Neuron (in vitro differentiated cells): ENCODE results near the gene CLDND1.

Source experiments
- H2AFZ ChIP-seq: one replicate; pipeline ENCODE4 v1.6.1; 2013; ENCODE audit warnings: low read depth, mild to moderate bottlenecking, inconsistent platforms, low read length, moderate library complexity
- H3K27me3 ChIP-seq: one replicate; pipeline ENCODE4 v1.6.1; 2013; ENCODE audit warnings: low read length; ENCODE audit not compliant: insufficient read depth
- H3K36me3 ChIP-seq: one replicate; pipeline ENCODE4 v1.6.1; 2013; ENCODE audit warnings: low read length; ENCODE audit not compliant: insufficient read depth
- H3K4me1 ChIP-seq: one replicate; pipeline ENCODE4 v1.6.1; 2013; ENCODE audit warnings: low read length; ENCODE audit not compliant: insufficient read depth
- H3K4me3 ChIP-seq: 2 replicates; pipeline ENCODE4 v1.5.1; 2013; ENCODE audit warnings: mild to moderate bottlenecking, low read length, moderate library complexity
- H3K9me3 ChIP-seq: one replicate; pipeline ENCODE4 v1.6.1; 2013; ENCODE audit warnings: low read length

CLDND1 gene

DNA sequence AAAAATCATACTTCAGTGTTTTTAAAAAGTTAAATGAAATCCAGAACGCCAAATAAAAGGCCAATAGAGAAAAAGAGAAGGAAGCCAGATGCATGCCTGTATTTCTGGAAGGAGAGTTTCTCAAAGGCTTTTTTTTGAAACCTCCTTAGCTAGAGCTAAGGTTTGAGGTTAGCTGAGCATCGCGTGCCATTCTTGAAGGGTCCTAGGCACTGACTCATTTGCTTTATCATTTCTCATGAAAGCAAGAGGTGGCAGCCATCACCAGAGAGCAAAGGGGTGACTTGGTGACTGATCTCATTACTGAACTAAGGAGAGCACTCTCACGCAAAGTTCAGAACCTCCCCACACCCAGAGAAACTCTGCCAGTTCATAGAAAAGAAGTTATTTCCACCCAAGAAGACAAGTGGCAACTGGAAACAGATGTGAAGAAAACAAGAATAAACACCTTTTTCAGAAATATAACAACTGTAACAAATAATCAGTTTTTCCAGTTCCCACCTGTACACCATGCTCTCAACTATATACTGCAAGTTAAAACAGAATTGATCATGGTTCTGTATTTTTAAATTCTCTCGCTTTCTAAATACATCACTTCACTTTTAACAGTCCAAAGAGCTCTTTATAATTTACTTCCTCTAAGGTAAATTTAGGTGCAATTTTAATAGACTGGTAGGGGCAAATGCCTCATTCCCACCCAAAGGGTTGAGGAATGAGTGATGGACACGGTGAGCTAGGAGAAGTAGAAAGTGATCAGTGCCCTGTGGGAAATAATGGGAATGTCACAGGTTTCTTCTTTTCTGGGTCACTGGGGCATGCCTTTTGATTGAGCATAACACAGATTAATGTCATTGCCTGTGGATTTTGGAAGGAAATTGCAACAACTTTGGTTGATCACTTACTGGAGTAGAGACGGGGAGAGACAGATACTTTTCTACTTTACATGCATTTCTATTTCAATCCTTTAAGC is 33.7 kb upstream of the CLDND1 start:
- Histone ChIP-seq H2AFZ (no peak overlapping the region), H3K27me3 (peaks cover 3% of the 10 kb centered on the region), H3K36me3 (no peaks in the 10 kb centered on the region), H3K4me1 (no peaks in the 10 kb centered on the region), H3K9me3 (no peaks in the 10 kb centered on the region), H3K4me3 (no peak overlapping the region)

DNA sequence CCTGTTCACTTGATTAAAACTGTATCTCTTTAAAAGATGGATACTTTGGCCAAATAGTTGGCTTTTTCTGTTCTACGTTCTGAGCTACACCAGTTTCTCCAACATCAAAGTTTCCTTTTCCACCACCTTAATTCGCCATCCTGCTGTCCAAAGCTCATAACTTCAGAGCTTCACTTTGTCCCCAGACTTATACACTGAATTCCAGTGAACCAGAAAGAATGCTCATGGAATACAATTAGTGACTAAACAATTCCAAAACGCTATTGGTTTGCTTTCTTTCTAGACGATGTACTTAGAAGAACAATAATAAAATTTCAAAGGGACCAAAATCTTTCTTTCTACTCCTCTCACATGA is 32.3 kb upstream of the CLDND1 start:
- H3K4me1 ChIP-seq: no peaks in the 10 kb centered on the region
- no peak overlapping the region for H2AFZ ChIP-seq
- no peaks in the 10 kb centered on the region for H3K9me3 ChIP-seq
- no peak overlapping the region for H3K4me3 ChIP-seq
- H3K27me3 ChIP-seq: peaks cover 3% of the 10 kb centered on the region
- no peaks in the 10 kb centered on the region for H3K36me3 ChIP-seq

DNA sequence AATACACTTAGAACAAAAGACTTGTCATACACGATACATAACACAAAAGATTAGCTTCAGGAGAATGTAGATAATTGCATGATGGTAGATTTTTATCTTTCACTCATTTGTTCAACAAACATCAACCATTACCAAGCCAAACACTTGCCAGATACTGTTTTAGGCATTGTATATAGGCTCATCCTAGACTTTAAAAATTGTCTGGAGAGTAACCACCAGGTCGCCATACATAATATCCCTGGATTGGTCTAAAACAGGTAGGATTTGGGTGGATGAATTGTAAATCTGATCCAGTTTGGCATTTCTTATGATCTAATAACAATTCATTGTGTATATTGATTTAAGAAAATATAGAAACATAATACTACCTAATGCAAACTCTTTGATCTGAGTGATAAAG is 31.9 kb upstream of the CLDND1 start:
- Histone ChIP-seq H3K4me3 (no peak overlapping the region), H3K36me3 (no peaks in the 10 kb centered on the region), H3K27me3 (peaks cover 3% of the 10 kb centered on the region), H2AFZ (no peak overlapping the region), H3K9me3 (no peaks in the 10 kb centered on the region), H3K4me1 (no peaks in the 10 kb centered on the region)

DNA sequence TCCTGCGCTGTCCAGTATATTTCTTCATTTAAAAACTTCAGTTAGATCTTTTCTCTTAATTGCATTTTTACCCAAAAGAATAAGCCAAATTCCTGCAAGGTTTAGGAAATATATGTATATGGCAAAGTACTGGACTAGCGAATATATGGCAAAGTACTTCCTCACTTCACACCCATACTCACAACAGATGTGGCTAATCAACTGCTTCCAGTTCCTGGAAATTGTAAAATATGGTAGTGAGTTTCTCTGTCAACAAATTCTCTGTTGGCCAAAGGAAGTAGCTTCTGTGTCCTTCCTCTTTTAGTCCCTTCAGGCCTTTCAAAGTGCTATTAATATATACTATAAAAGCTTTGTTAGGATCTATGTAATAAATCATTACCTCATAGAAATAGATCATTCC is 31.1 kb upstream of the CLDND1 start:
- peaks cover 3% of the 10 kb centered on the region for H3K27me3 ChIP-seq
- H3K36me3 ChIP-seq: no peaks in the 10 kb centered on the region
- no peak overlapping the region for H2AFZ ChIP-seq
- no peak overlapping the region for H3K4me3 ChIP-seq
- H3K4me1 ChIP-seq: no peaks in the 10 kb centered on the region
- no peaks in the 10 kb centered on the region for H3K9me3 ChIP-seq

DNA sequence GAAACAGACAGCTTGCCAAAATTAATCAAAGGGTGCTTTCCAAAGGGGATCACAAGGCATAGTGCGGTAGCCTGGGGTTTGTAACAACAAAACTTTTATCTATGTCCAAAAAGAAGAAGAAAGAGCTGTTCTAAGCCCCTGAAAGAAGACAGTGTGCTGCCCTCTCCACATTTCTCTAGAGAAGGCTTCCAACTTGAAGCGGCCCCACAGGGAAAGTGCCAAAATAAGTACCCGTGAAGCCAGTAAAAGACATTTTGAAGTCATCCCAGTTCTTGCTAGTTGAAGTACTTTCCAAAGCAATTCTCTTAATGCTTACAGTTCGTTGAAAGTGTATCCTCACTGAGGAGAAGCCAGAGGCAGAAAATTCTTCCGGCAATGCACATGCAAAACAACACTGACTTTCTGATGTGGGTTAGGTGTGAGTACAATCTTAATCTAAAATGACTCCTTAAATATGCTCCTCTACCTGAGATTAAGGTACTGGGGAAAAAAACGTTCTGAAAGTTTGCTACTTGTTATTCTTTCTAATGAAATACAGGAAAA is 30.4 kb upstream of the CLDND1 start:
- Histone ChIP-seq H3K4me3 (no peak overlapping the region), H3K4me1 (no peaks in the 10 kb centered on the region), H3K36me3 (no peaks in the 10 kb centered on the region)

DNA sequence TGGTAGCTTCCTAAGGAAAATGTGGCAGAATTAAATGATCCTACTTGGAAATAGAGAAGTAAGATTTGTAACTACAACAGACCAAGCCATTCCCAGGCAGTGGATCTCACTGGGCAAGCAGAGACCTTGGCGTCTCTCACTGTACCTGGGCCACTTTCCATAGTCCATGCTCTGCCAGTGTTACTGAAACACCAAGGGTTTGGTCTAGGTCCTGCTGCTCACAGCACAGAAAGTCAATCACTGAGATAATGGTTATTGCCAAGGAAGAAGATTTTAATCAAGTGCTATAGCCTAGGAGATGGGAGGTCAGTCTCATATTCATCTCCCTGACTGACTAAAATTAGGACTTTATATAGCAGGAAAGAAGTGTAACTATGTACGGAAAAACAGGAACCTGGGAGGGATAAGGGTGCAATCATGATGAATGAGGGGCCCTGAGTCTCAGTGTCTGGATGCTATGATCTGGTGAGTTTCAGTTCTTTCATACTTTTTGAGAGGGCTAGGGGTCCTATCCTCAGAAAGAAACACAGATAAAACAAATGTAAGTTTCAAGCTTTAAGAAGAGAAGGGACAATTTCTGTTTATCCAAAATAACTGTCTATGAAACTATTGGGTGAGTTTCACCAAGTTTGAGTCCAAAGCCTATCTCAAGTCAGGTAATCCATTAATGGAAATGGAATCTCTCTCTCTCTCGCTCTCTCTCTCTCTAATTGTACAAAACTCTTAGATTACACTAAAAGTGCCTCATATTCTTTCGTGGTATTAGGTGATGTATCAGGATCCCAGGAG is 29.7 kb upstream of the CLDND1 start:
- Histone ChIP-seq H3K4me3 (no peak overlapping the region), H3K9me3 (no peaks in the 10 kb centered on the region), H3K36me3 (no peaks in the 10 kb centered on the region), H3K27me3 (peaks cover 2% of the 10 kb centered on the region), H2AFZ (no peak overlapping the region), H3K4me1 (no peaks in the 10 kb centered on the region)

More for the DNA sequence above, 30.4 kb upstream of the CLDND1 start:
- no peak overlapping the region for H2AFZ ChIP-seq
- no peaks in the 10 kb centered on the region for H3K9me3 ChIP-seq
- peaks cover 3% of the 10 kb centered on the region for H3K27me3 ChIP-seq

DNA sequence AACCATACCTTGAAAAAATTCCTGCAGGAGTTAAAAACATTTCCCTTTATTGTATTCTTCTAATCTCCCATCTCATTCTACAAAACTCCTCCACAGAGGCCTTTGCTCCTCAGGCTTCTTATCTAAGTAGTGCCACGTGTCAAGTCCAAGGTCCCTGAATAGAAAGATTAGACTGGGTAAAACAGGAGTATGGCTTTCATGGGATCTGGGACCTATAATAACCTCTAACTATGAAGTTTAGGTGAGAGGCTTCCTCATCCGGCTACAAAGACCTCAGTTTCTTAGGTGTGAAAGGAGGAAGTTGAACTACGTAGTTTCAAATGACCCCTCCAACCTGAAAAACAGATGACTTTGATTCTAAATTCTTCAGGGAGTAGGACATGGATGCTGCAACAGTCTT is 29.1 kb upstream of the CLDND1 start:
- Histone ChIP-seq H3K9me3 (no peaks in the 10 kb centered on the region), H3K4me3 (no peak overlapping the region), H3K36me3 (no peaks in the 10 kb centered on the region), H3K27me3 (no peaks in the 10 kb centered on the region), H3K4me1 (no peaks in the 10 kb centered on the region), H2AFZ (no peak overlapping the region)

DNA sequence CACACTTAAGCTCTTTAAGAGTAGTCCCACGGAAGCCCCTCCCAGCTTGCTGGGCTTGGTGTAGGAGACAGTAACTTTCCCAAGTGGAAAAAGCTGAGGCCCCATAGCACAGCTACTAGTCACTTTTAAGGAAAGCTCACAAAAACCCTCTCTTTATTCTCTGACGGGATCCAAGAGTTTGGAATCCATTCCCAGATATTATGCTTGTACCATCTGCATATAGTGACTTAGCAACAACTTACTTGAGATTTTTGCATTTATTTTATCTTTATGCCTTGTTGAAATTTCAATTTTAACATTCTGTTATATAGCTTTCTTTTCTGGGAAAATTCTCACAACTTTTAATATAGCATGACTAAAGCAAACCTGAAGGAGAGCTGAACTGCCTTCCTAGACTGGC is 28.5 kb upstream of the CLDND1 start:
- Histone ChIP-seq H3K4me3 (no peak overlapping the region), H3K36me3 (no peaks in the 10 kb centered on the region), H3K4me1 (no peaks in the 10 kb centered on the region), H3K9me3 (no peaks in the 10 kb centered on the region), H3K27me3 (no peaks in the 10 kb centered on the region), H2AFZ (no peak overlapping the region)

DNA sequence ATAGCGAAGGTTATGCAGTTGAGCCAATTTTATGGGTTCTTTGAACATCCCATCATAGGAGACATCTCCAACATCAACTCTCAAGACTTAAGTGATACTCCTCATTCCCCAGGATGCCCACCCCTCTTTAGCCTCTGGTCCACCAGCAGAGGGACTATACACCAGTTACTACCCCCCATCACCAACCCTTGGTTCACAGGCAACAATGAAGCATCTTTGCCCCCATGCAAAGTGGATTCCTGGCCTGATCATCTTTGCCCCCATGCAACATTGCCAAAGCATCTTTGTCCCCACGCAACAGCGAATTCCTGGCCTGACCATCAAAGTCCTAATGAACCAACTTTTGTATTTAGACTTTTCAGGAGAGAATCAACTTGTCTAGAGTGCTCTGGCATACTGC is 28.1 kb upstream of the CLDND1 start:
- Histone ChIP-seq H2AFZ (no peak overlapping the region), H3K4me1 (no peaks in the 10 kb centered on the region), H3K9me3 (no peaks in the 10 kb centered on the region), H3K4me3 (no peak overlapping the region), H3K36me3 (no peaks in the 10 kb centered on the region), H3K27me3 (no peaks in the 10 kb centered on the region)

DNA sequence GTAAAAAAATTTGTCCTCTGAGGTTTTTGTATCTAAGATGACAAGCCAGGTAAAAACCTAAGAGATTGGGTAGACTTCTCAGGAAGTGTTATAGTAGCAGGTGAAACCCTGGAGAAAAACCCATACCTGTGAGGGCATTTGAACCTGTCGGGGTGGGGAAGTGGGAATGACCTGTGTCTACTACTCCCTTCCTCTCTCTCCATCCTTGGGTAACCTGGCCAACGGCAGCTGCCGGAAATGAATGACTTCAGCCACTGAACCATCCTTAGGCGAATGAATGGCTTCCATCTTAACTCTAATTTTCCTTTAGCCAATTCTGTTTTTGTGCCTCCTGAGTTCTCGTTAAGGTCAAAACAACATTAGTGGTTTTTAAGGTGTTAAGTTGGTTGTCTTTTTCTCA is 25.8 kb upstream of the CLDND1 start:
- Histone ChIP-seq H3K4me1 (no peaks in the 10 kb centered on the region), H3K36me3 (no peaks in the 10 kb centered on the region), H3K4me3 (no peak overlapping the region)

DNA sequence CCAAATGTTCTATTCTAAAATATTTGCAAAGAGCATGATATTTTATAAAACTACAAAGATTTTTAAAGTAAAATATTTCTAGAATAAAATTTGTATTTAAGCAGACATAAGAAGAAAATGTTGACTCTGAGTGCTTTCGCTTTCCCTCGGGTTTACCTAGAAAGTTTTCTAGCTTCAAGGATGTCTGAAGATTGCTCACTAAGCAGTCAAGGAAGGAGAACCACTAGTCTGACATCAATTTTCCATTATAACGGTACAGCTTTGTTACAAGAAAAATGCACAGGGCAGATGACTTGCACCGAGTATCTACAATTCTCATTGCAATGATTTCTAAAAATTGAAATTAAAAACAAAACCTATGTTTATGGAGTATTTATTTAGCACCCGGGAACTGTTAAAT is 23.2 kb upstream of the CLDND1 start:
- Histone ChIP-seq H2AFZ (no peak overlapping the region), H3K4me3 (no peak overlapping the region), H3K4me1 (no peaks in the 10 kb centered on the region), H3K36me3 (no peaks in the 10 kb centered on the region), H3K9me3 (no peaks in the 10 kb centered on the region), H3K27me3 (no peaks in the 10 kb centered on the region)

More for the DNA sequence above, 25.8 kb upstream of the CLDND1 start:
- Histone ChIP-seq H3K9me3 (no peaks in the 10 kb centered on the region), H3K27me3 (no peaks in the 10 kb centered on the region), H2AFZ (no peak overlapping the region)

DNA sequence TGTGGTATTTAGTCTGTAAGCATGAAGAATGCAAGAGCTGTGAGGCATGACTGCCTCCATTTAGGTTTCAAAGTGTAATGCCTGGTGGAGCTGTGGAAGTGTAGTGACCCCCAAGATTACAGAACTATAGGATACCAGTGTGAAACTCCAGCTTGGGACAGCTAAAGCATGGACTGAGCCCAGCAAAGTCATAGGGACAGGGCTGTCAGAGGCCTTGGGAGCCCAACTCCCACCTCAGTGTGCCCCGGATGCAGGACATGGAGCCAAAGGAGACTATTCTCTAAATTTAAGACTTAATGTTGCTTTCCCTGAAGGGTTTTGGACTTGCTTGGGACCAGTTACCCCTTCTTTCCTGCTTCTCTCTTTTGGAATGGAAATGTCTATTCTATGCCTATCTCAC is 19.9 kb upstream of the CLDND1 start:
- Histone ChIP-seq H3K4me1 (no peaks in the 10 kb centered on the region), H3K27me3 (no peaks in the 10 kb centered on the region), H3K9me3 (no peaks in the 10 kb centered on the region), H3K4me3 (no peak overlapping the region), H2AFZ (no peak overlapping the region), H3K36me3 (no peaks in the 10 kb centered on the region)

DNA sequence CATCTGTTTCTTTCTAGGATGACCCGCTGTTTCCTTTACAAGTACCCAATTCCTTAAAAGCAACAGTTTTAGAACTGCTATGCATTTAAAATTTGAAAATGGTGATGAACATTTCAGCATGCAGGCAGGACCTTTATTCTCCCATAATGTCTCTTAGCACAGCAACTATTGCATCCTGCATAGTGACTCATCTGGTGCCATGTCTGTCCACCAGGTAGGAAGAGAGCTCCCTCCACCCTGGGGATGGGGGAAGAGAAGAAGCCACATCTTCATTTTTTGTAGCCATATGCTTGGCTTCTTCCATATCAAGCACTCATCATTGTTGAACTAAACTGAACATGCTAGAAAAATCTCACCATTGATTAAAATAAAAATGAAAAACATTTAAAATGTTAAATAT is 19.0 kb upstream of the CLDND1 start:
- no peak overlapping the region for H2AFZ ChIP-seq
- no peaks in the 10 kb centered on the region for H3K36me3 ChIP-seq
- H3K4me3 ChIP-seq: no peak overlapping the region
- no peaks in the 10 kb centered on the region for H3K4me1 ChIP-seq
- no peaks in the 10 kb centered on the region for H3K27me3 ChIP-seq
- no peaks in the 10 kb centered on the region for H3K9me3 ChIP-seq
